22Rv1 (cell line): ENCODE measurements around the gene KCNH8.

Source experiments
- CTCF ChIP-seq: fragments of 450-650 bp; IDR thresholded peaks from 2 replicates; pipeline ENCODE4 v1.5.1; 2017; ENCODE audit warnings: mild to moderate bottlenecking
- ZFX ChIP-seq: fragments of 450-650 bp; IDR thresholded peaks from 2 replicates; pipeline ENCODE4 v1.6.1; 2017; ENCODE audit warnings: antibody characterized with exemption, borderline replicate concordance

- no peak for TF ChIP-seq CTCF
- no peak for TF ChIP-seq ZFX
These were observed 42.0 kb upstream of the KCNH8 start for GRCh38 chr3:19106307-19106706.
